HEK293 (cell line): ENCODE results near the gene CHCHD10.

Experiments used
- CTCF ChIP-seq: fragments of 450-650 bp; formaldehyde crosslinking; IDR thresholded peaks from 2 replicates; pipeline ENCODE4 v1.5.1; 2016; ENCODE audit warnings: missing biosample characterization, missing genetic modification characterization
- ZNF133 ChIP-seq: fragments of 450-650 bp; formaldehyde crosslinking; IDR thresholded peaks from 2 replicates; pipeline ENCODE4 v1.5.1; 2016; ENCODE audit warnings: missing biosample characterization, missing genetic modification characterization

DNA sequence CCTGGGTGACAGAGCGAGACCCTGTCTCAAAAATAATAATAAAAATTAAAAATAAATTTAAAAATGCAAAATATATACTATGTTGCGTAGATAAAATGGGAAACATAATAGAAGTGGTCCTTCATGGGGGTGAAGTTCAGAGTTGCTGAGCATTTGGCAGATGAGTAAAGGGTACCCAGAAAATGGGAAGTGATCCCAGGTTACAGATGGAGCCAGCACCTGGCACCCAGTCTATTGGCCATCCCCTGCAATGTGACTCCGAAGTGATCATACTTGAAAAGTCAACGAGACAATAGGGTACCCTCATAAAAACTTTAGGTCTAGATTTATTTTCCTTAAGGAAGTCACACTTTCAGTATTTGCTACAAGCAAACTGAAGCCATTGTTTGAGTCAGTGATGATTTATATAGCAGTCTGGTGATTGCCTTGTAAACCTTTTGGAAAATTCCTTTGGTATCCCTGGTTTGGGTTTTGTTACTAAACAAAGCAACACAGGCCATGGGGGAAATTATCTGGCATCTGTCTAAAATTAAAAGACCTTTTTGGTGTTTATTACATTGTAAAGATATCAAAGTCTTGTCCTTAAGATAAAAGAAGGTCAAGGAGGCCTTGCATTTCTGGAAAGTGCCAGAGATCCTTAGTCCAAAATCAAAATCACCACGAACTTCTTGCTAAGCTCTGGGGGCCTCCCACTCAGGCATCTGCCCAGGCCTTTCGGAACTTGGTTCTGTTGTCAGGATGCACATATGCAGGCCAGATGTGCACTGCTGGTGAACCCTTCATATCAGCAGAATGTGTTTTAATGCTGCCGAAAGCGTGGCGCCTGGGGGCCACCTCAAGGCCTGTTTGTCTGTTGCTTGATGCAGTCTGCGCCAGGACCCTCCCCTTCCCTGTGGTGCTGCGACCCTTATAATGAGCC lies 23.3 kb upstream of the CHCHD10 start:
- TF ChIP-seq CTCF (tag by site-specific recombination) (no peak), ZNF133 (no peak)
